Upper lobe of left lung (tissue), 6 donors: ENCODE measurements around the gene LAMB1. TPM values are rescaled to one million over a fixed set of nuclear protein-coding genes. Genes with fewer than 3 reads are reported as not detected.
"Not testable (repeated sequence)": the region's sequence is repeated elsewhere in the genome, so short reads cannot be mapped to it uniquely, and the experiment has no call there.

Experiments used
- ATAC-seq, 2 donors: fragments of 200-7000 bp; cut with Tn5 transposase; one replicate each; pipeline ENCODE4 v1.9.1; 2022; ENCODE audit warnings: mild to moderate bottlenecking in 2 of 2, moderate library complexity in 2 of 2; ENCODE audit not compliant: low FRiP score in 2 of 2
- DNase-seq, 2 donors: peaks; one replicate each; pipeline ENCODE4 v3.0.0-alpha.2; 2019 to 2020
- H3K27ac ChIP-seq, 4 donors: fragments of 200-600 bp; sonication (generic); one replicate each; pipeline ENCODE4 v1.5.1; 2016 to 2019
- H3K27me3 ChIP-seq, 4 donors: fragments of 200-600 bp; sonication (generic); one replicate each; pipeline ENCODE4 v1.5.1; 2017 to 2019
- H3K36me3 ChIP-seq, 4 donors: fragments of 200-600 bp; sonication (generic); one replicate each; pipeline ENCODE4 v1.5.1; 2016 to 2019
- H3K4me1 ChIP-seq, 4 donors: fragments of 200-600 bp; sonication (generic); one replicate each; pipeline ENCODE4 v1.5.1; 2018 to 2019
- H3K4me3 ChIP-seq, 4 donors: fragments of 200-600 bp; sonication (generic); one replicate each; pipeline ENCODE4 v1.5.1; 2017 to 2019; ENCODE audit warnings: mild to moderate bottlenecking in 2 of 4, moderate library complexity in 1 of 4
- H3K9me3 ChIP-seq, 4 donors: fragments of 200-600 bp; sonication (generic); one replicate each; pipeline ENCODE4 v1.5.1; 2018 to 2019
- EP300 ChIP-seq, 4 donors: sonication (generic); formaldehyde crosslinking; IDR thresholded peaks; one replicate each; pipeline ENCODE4 v1.5.1; 2017; ENCODE audit warnings: antibody characterized with exemption in 4 of 4, control low read depth in 2 of 4
- POLR2A ChIP-seq, 4 donors: fragments of 450-650 bp; IDR thresholded peaks; one replicate each; pipeline ENCODE4 v1.5.1; 2016 to 2017; ENCODE audit warnings: antibody characterized with exemption in 4 of 4, mild to moderate bottlenecking in 2 of 4
- POLR2AphosphoS5 ChIP-seq, 2 donors: sonication (generic); formaldehyde crosslinking; IDR thresholded peaks; one replicate each; pipeline ENCODE4 v1.5.1; 2017; ENCODE audit warnings: antibody characterized with exemption in 2 of 2
- WGBS, 2 donors: methylation state at CpG; one replicate each; pipeline ENCODE4 v1.1.5; 2017 to 2018; 5-methylcytosine and 5-hydroxymethylcytosine counted together
- total RNA-seq, 6 donors: library from RNA; depleted of rRNA in 4 of 6; stranded (reverse); fragments of >200 nt in 4 of 6; gene quantifications; one replicate each; pipeline versions ENCODE4 v1.1.0 to v1.2.1, GENCODE V29; 2016 to 2021
- TF ChIP-seq, protein P1 (sequence below), 6 experiments: fragments of 450-650 bp in 4 of 6; fragments of 200-600 bp in 2 of 6; sonication (generic) in 2 of 6; IDR thresholded peaks; one replicate each; pipeline ENCODE4 v1.5.1; 2016 to 2019; ENCODE audit warnings: antibody characterized with exemption in 6 of 6
- donor health status: DM: no; HTN: no; CAD: no; lungs with moderate emphysema.
- donor health status: DM: no; HTN: yes; CAD: no; lungs with severe emphysema.

Gene LAMB1
- total RNA-seq, 6 donors from 2014 or later = 100 to 443 (median 135) TPM

DNA sequence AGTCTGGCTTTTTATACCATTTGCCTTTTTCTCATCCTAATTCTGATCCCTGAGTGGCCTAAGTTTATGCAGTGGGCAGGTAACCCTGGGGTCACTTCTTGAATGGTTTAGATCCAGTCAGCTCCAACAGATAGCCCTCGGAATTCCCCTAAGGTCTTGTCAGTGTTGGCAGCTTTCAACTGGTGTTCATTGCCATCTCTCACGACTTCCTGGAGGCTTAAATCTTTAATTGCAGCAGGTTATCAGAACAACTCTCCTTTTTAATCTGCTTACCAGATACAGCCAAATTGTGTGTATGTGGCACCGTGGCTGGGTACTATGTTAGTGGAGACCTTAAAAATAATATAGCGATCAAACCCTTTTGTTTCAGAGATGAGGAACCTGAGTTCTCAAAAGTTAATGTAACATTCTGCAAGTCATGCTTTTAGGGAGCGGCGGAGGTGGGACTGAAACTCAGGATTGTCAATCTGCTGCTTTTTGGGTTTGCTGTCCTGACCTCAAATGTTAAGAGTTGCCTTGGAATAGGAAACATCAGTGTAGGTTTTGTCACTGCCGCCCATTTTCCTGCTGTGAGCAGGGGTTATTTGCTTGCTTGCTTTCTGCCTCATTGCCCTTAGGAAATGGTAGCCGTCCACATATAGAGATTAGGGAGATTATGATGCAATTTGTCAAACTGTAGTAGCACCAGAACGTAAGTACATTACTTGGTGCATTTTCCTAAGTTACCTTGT lies 111.2 kb downstream of the LAMB1 start:
- WGBS, 2 donors = 28 to 29% methylated on average over 9 of the region's 9 CpGs
- Histone ChIP-seq H3K36me3 (peaks cover 0 to 26% (median 1%) of the 10 kb centered on the region in 4 donors), H3K9me3 (no peaks in the 10 kb centered on the region), H3K27me3 (no peaks in the 10 kb centered on the region), H3K4me3 (peak overlapping the region; percentile 63 to 71 (median 69)), H3K27ac (peak overlapping the region; percentile 90 to 98 (median 94)), H3K4me1 (peaks cover 25 to 34% (median 25%) of the 10 kb centered on the region in 4 donors)
- DNase-seq (no peak), ATAC-seq (peak in 1 of 2 donors; percentile 8)
- TF ChIP-seq, protein P1, sequence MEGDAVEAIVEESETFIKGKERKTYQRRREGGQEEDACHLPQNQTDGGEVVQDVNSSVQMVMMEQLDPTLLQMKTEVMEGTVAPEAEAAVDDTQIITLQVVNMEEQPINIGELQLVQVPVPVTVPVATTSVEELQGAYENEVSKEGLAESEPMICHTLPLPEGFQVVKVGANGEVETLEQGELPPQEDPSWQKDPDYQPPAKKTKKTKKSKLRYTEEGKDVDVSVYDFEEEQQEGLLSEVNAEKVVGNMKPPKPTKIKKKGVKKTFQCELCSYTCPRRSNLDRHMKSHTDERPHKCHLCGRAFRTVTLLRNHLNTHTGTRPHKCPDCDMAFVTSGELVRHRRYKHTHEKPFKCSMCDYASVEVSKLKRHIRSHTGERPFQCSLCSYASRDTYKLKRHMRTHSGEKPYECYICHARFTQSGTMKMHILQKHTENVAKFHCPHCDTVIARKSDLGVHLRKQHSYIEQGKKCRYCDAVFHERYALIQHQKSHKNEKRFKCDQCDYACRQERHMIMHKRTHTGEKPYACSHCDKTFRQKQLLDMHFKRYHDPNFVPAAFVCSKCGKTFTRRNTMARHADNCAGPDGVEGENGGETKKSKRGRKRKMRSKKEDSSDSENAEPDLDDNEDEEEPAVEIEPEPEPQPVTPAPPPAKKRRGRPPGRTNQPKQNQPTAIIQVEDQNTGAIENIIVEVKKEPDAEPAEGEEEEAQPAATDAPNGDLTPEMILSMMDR (IDR thresholded peaks at IDR 0.05) = no peak
- no peak for TF ChIP-seq EP300 (IDR thresholded peaks at IDR 0.05)
- TF ChIP-seq POLR2A (IDR thresholded peaks at IDR 0.05) = no peak
- TF ChIP-seq POLR2AphosphoS5 (IDR thresholded peaks at IDR 0.05) = no peak

DNA sequence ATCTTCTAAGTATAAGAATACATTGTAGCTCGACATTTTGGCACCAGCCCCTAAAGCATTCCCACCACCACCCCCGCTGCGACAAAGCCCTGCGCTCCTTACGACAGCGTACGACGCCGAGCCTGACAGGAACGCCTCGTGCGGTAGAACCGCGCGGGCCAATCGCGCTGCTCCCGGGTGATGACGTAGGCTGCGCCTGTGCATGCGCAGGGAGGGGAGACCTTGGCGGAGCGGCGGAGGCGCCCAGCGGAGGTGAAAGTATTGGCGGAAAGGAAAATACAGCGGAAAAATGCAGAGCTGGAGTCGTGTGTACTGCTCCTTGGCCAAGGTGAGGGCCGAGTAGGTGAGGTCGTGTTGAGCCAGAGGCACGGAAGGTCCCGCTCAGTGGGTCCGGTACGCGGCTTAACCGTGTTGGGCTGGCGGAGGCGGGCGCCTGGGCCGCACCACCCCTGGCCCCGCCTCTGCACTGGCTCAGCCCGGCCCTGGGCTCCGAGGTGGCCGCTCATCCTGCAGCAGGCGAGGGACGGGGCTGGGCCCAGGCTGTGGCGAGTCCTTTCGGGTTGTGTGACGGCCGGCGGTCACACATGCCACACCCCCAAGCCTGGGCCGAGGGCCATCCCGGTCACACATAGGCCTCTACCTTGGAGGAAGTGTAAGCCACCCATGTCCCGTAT lies 111.9 kb downstream of the LAMB1 start, which contains the start of gene DLD:
TSS of gene DLD (plus strand) at position 222 of the 674 bp plus-strand sequence. CDS start at position 290, 68 bp downstream.
- Histone ChIP-seq H3K4me1 (peaks cover 25 to 34% (median 25%) of the 10 kb centered on the region in 4 donors), H3K4me3 (peak within 1 kb of the TSS; percentile 63 to 71 (median 69)), H3K36me3 (peaks cover 0 to 23% (median 1%) of the 10 kb centered on the region in 4 donors), H3K27ac (peak within 1 kb of the TSS; percentile 90 to 98 (median 94)), H3K27me3 (no peaks in the 10 kb centered on the region), H3K9me3 (no peaks in the 10 kb centered on the region)
- TF ChIP-seq POLR2AphosphoS5 (IDR thresholded peaks at IDR 0.05) = peak; percentile 94
- TF ChIP-seq, protein P1 (IDR thresholded peaks at IDR 0.05) = peak in 4 of 6 experiments; percentile 14 to 36 (median 20)
- peak in 1 of 4 donors; percentile 72 for TF ChIP-seq EP300 (IDR thresholded peaks at IDR 0.05)
- peak in 3 of 4 donors; percentile 62 to 95 (median 91) for TF ChIP-seq POLR2A (IDR thresholded peaks at IDR 0.05)
- DNase-seq (peak; percentile 95 to 99), ATAC-seq (peak; percentile 100)
- WGBS, 2 donors = 1% methylated on average over 37 to 55 of the region's 55 CpGs

DNA sequence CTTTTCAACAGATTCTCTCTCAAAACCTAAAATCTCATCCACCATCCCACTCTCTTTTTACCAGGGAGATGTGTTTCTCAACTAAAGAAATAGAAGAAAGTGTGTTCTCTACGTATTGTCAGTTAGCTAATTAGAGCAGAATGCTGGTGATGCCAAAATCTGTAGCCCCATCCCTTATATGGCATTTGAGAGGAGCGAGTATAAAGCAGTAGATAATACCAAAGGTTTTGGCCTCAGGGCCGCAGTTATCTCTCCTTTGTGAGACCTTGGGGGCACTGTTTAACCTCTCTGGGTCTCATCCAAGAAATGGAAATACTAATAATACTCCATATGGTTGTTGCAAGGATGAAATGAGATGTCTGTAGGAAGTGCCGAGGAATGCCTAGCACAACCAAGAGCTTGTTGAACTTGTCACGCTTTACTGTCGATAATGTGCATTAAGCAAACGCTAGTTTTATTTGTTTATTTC lies 112.4 kb downstream of the LAMB1 start:
- 2 to 12% methylated on average over 7 of the region's 7 CpGs for WGBS, 2 donors
- Histone ChIP-seq H3K4me1 (peaks cover 25 to 34% (median 25%) of the 10 kb centered on the region in 4 donors), H3K4me3 (peak overlapping the region; percentile 0 to 71 (median 66)), H3K27me3 (no peaks in the 10 kb centered on the region), H3K9me3 (no peaks in the 10 kb centered on the region), H3K27ac (peak overlapping the region; percentile 90 to 98 (median 94)), H3K36me3 (peaks cover 0 to 20% (median 1%) of the 10 kb centered on the region in 4 donors)
- DNase-seq (no peak), ATAC-seq (peak in 1 of 2 donors; percentile 13)
- TF ChIP-seq EP300 (IDR thresholded peaks at IDR 0.05) = no peak
- no peak for TF ChIP-seq POLR2A (IDR thresholded peaks at IDR 0.05)
- TF ChIP-seq, protein P1 (IDR thresholded peaks at IDR 0.05) = no peak

DNA sequence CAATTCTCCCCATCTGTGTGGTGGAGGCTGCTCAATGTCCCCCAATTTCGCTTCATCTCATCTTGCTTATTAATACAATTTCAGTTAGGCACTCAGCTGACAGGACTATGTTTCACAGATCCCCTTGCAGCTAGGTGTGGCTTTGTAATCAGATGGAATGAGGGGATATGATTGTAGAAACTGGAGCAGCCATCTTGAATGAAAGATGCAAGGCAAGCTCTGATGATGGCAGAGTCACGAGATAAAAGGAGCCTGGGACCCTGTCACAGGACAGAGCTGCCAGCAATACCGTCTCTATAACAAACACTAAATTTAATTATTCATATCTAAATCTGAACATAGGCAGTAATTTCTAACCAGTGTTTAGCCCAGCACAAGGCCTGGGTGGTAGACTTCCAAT lies 113.0 kb downstream of the LAMB1 start:
- 55 to 85% methylated on average over 3 of the region's 3 CpGs for WGBS, 2 donors
- peak overlapping the region in 2 of 4 donors; percentile 90 to 98 for H3K27ac ChIP-seq

DNA sequence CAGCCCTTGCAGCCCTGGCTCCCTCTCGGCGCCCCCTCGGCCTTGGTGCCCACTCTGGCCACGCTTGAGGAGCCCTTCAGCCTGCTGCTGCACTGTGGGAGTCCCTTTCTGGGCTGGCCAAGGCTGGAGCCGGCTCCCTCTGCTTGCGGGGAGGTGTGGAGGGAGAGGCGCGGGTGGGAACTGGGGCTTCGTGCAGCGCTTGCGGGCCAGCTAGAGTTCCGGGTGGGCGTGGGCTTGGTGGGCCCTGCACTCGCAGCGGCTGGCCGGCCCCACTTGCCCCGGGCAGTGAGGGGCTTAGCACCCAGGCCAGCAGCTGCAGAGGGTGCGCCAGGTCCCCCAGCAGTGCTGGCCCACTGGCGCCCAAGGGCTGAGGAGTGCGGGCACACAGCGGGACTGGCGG lies 115.1 kb downstream of the LAMB1 start:
- peaks cover 11 to 15% (median 13%) of the 10 kb centered on the region in 4 donors for H3K4me1 ChIP-seq
- peak in 1 of 2 donors; percentile 78 for DNase-seq
- not testable (repeated sequence) for H3K9me3 ChIP-seq, H3K27me3 ChIP-seq, ATAC-seq, H3K4me3 ChIP-seq, H3K27ac ChIP-seq, H3K36me3 ChIP-seq
- 95 to 97% methylated on average over 5 to 22 of the region's 22 CpGs for WGBS, 2 donors

More for the DNA sequence above, 113.0 kb downstream of the LAMB1 start:
- H3K4me3 ChIP-seq = no peak overlapping the region
- peaks cover 0 to 14% (median under 1%) of the 10 kb centered on the region in 4 donors for H3K36me3 ChIP-seq
- ATAC-seq (no peak), DNase-seq (no peak)
- H3K9me3 ChIP-seq = no peaks in the 10 kb centered on the region
- no peaks in the 10 kb centered on the region for H3K27me3 ChIP-seq
- no peak for TF ChIP-seq EP300 (IDR thresholded peaks at IDR 0.05)
- no peak for TF ChIP-seq POLR2AphosphoS5 (IDR thresholded peaks at IDR 0.05)
- no peak for TF ChIP-seq POLR2A (IDR thresholded peaks at IDR 0.05)
- TF ChIP-seq, protein P1 (IDR thresholded peaks at IDR 0.05) = no peak
- H3K4me1 ChIP-seq = peaks cover 25 to 34% (median 25%) of the 10 kb centered on the region in 4 donors
